Stimulated activated CD4-positive, alpha-beta T cell treated with anti-CD3 and anti-CD28 coated beads, TNF-alpha, amount 100 ng/mL, for 1 hour (primary cell): ENCODE measurements around the gene VIPR2.

Experiments used
- DNase-seq, 3 donors: peaks; one replicate each; pipeline ENCODE4 v3.0.0-alpha.2; 2020; ENCODE audit warnings: low read depth in 3 of 3, low spot score in 1 of 3

The VIPR2 gene

GRCh38 chr7:159047536-159047935 is 97.1 kb downstream of the VIPR2 start:
- no peak for DNase-seq

- no peak for DNase-seq
These were observed 98.4 kb downstream of the VIPR2 start for GRCh38 chr7:159046300-159046699.

- no peak for DNase-seq
These were observed 98.8 kb downstream of the VIPR2 start for GRCh38 chr7:159045839-159046238.

DNA sequence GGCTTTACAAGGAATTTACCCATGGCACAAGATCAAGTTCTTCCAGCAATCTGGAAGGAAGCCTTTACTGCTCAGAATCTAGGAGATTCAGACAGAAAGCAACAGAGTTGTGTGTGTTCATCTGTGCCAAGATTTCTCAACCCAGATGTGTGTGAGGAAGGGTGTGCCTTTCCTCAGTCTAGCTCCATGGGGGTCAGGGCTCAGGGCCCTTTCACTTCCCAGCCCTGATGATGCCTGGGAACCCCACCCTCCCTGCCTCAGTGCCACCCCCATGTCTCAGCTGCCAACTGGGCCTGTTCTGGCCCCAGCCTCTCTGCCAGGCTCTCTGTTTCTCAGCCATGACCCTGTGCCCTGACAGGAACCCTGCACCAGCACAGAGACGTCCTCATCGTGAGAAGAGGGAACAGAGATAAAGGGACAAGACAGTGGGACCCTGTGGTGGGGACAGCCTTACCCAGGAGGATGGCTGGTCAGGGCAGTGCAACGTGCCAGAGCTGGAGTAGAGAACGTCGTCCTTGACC is 102.0 kb downstream of the VIPR2 start:
- DNase-seq: no peak

DNA sequence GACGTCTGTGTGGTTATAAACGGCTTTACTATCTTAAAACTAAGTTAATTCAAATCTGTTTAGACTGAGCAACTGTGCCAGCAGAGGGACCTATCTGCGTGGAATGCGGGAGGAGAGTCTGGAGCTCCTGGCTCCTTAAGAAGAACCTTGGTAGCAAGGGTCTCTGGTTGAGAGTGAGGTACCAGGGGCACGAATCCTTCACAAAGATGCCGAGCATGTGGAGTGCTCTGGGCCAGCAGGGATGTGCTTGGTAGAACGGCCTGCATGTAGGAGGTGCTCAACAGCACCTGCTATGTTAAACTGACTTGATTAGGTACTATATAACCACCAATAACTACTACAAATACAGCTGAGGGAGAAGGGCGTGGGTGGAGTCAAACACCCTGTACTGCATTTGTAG is 102.6 kb downstream of the VIPR2 start:
- no peak for DNase-seq

GRCh38 chr7:159040912-159041711 is 103.6 kb downstream of the VIPR2 start:
- DNase-seq: no peak

GRCh38 chr7:159040146-159040545 is 104.5 kb downstream of the VIPR2 start:
- no peak for DNase-seq

GRCh38 chr7:159039716-159040115 is 105.0 kb downstream of the VIPR2 start:
- no peak for DNase-seq

DNA sequence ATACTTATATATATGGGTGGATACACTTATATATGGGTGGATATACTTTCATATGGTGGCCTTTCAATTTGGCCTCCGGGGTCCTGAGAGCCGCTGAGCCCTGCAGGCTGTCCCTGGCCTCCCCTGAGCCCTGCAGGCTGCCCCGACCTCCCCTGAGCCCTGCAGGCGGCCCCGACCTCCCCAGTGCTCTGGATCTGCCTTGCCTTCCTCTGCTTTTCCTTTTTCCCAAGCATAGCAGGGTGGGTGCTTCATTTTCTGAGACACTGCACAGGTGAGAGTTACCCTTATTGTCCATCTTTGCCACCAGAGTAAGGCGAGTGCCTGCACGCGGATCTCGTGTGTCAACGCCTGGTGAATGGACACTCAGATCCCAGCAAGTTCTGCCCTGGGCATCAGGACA is 106.6 kb downstream of the VIPR2 start:
- no peak for DNase-seq

DNA sequence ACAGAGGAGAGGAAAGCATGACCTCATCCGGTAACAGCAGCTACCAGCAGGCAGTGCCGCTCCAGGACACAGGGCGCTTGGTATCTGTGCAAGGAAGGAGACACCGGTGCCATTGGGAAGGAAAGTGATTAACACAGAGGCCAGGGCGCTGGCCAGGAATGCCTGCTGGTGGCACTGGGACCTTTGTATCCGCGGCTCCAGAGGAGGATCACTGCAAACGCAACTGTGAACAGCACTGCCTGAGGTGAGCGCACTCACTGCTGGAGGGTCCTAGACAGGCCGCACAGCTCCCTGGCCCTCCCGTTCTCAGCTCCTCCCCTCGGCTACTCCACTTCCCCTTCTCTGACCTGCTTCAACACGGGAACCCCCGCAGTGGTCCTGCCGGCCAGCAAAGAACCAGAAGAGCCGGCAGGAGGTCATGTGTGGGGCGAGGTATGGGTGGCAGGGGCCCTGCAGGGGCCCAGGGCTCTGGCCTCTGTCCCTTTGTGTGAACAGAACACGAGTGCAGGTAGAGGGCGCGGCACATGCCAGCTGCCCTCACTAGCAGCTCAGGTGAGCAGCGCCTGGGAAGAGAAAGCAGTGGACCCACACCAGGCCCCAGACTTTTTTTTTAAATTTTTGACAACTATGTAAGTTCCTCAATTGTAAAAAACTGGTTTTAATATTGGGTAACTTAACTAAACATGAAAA is 107.6 kb downstream of the VIPR2 start:
- DNase-seq: no peak

- DNase-seq: no peak
These were observed 109.0 kb downstream of the VIPR2 start for GRCh38 chr7:159035571-159036073.

- no peak for DNase-seq
These were observed 109.7 kb downstream of the VIPR2 start for GRCh38 chr7:159034988-159035387.

DNA sequence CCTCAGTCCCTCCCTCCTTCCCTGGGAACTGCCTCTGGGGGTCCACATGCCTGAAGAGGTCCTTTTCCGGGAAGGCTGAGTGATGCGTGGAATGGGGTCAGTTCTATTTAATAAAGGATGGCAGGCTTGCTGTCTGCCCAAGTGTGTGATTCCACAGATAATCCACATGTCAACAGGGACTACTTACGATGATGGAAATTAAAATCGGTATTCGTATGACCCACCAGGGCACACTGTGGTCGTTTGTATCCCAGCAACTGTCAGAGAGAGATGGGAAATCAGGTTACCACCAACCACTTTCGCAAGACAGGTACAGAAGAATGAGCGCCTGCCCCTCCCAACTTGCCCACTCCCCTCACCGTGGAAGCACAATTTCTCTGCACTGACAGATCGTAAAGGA is 110.3 kb downstream of the VIPR2 start:
- DNase-seq: no peak

DNA sequence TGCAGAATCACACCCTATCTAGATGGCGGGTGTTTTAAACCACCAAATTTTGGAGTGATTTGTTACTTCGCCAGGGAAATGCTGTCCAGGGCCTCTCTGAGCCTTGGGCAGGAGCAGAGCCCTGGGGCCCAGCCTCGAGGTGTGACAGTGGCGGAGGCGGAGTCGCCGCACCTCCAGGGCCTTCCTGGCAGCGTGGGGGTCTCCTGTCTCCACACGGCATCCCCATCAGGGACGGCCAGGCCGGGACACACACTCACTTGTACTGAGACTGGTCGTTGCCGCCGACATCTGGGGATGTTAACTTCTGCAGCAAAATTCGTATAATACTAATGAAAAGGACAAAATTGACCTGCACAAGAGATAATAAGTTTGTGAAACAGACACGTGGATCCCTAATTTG is 110.7 kb downstream of the VIPR2 start:
- no peak for DNase-seq

- DNase-seq: no peak
These were observed 111.2 kb downstream of the VIPR2 start for GRCh38 chr7:159033473-159033825.

GRCh38 chr7:159032753-159033472 is 111.8 kb downstream of the VIPR2 start:
- no peak for DNase-seq

GRCh38 chr7:159032322-159032721 is 112.3 kb downstream of the VIPR2 start:
- no peak for DNase-seq

DNA sequence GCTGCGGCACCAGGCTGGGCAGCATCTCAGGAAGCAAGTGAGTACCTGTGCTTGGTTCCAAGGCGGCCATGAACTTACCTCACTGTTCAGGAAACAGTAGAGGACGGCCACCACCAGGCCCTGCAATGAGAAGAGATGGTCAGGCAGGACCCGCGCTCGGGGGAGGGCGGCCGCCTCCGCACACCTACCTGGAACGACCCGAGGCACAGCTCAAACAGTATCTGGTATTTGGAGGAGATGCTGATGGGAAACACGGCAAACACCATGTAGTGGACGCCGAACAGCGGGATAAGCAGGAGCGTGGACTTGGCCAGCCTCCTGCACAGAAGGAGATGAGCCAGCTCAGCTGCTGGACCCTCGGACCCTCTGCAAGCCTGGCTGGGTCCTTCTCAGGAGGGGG is 112.9 kb downstream of the VIPR2 start:
- no peak for DNase-seq

GRCh38 chr7:159031135-159031701 is 113.4 kb downstream of the VIPR2 start:
- no peak for DNase-seq

DNA sequence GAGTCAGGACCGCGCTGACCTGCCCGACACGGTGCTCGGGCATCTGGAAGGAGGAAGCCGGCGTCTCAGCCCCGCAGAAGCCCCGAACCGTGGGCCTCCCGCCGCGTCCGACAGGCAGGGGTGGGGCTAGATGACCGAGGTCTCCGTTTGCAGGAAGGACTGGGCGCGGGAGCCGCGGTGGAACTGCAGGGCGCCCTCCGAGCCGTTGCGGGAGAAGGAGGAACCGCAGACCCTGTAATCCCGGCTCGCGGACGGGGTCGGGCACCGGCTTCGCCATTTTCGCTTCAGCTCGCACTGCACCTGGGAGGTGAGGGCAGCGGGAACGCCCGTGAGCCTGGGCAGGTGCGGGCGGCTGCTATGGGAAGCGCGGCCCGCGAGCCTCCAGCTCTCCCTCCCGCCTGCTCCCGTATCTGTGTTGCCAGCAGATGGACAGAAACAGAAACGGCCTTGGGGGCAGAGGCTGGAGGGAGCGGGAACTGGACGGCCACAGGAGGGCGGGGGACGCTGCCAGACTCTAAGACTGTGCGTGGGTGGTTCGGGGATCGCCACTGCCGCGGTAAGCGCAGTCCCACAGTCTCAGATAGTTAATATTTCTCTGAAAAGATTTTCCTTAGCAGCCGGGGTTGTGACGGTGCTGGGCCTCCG is 114.1 kb downstream of the VIPR2 start:
- DNase-seq: no peak
